ENCODE results near the gene BTN2A1. TPM values are rescaled to one million over a fixed set of nuclear protein-coding genes. Genes with fewer than 3 reads are reported as not detected.

The BTN2A1 gene
- total RNA-seq, 1 experiment from 2014 or later, result 6.4 TPM

DNA sequence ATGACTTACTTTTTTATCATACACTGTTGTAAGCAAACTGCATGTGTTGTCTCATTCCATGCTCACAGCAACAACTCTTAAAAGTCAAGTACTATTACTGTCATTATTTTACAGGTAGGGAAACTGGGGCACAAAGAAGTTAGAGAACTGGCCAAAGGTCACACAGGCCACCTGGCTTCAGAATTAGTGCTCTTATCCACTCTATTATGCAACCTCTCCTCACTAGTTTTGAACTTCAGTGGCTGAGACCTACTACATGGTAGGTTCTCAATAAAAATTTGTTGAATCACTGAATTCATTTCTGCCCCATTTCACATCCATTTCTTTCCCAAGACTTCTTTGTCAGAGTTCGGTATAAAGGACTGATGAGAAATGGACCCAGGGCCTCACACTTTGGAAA, 19.8 kb upstream of the BTN2A1 start:
- no peaks in the 10 kb centered on the region for H3K9me2 ChIP-seq (replicated peaks; ENCODE audit: insufficient read depth, low read length)
- no peaks in the 10 kb centered on the region for H3K27me3 ChIP-seq (ENCODE audit: low read length)
- 0 out of 2 replicates have a peak, but pooled peaks cover 2% of the 10 kb centered on the region for H3K36me3 ChIP-seq (ENCODE audit: insufficient read depth, low read length)
- H3K9ac ChIP-seq (ENCODE audit: low read length), result no peak overlapping the region
- no peak overlapping the region for H3K4me3 ChIP-seq (ENCODE audit: low read length)
- H3K27ac ChIP-seq (ENCODE audit: low read length), result no peak overlapping the region
- no peak overlapping the region for H2AFZ ChIP-seq (ENCODE audit: low read length)
- peaks cover 4% of the 10 kb centered on the region for H3K9me3 ChIP-seq (ENCODE audit: low read length)
- peaks cover 26% of the 10 kb centered on the region for H3K4me1 ChIP-seq (ENCODE audit: low read length)
- H4K20me1 ChIP-seq (ENCODE audit: insufficient read depth, low read depth, low read length), result no peaks in the 10 kb centered on the region
- no peak overlapping the region for H3K4me2 ChIP-seq (ENCODE audit: low read depth, low read length, poor library complexity, severe bottlenecking)
- no peak for DNase-seq
- H3K79me2 ChIP-seq (ENCODE audit: low read length), result no peaks in the 10 kb centered on the region; the same call in 1 of the 2 replicates

DNA sequence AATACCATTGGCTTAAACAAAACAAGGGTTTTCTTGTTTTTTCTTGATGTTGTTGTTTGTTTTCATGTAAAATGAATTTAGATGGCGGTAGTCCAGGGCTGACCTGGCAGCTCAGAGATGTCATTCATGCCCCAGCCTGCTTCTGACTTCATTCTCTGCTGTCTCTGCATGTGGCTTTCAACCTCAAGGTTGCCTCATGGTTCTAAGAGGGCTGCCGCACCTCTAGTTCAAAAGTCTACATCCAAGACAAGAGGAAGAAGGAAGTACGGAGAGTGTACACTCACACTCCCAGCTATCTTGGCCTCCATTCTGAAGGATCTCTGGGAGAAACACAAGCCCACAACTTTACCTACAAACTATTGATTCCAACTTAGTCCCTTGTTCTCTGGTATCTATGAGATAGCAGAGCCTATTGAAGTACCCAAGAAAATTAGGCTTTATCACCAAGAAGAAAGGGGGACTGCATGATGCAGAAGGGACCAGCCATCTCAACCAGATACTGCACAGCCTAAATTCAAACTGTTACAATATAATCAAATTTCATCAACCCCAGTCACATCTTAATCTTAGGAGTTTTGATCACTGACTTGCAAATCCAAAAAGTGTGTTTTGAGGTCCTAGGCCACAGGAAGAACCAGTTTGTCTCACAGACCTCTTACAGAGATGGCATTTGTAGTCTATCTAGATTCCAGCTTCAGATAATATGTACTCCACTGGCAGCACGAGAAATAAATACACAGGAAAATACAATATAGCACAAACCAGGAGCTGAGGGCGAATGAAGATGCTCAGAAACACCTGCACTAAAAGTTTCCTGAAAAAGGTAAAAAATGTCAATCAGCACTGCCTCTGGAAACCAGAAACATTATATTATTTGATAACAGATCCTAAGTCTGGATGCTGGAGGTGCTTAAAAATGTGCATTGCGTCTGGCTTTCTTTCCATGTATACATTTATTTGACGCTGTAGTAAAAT, 18.3 kb upstream of the BTN2A1 start:
- Histone ChIP-seq H3K27ac (ENCODE audit: low read length) (peak overlapping the region; percentile 80), H3K27me3 (ENCODE audit: low read length) (no peaks in the 10 kb centered on the region), H3K4me3 (ENCODE audit: low read length) (peak overlapping the region; percentile 80), H3K9me3 (ENCODE audit: low read length) (peaks cover 1% of the 10 kb centered on the region; the same call in 1 of the 2 replicates), H4K20me1 (ENCODE audit: insufficient read depth, low read depth, low read length) (no peaks in the 10 kb centered on the region), H3K36me3 (ENCODE audit: insufficient read depth, low read length) (no peaks in the 10 kb centered on the region), H2AFZ (ENCODE audit: low read length) (peak overlapping the region; percentile 82), H3K9ac (ENCODE audit: low read length) (peak overlapping the region; percentile 84), H3K4me2 (ENCODE audit: low read depth, low read length, poor library complexity, severe bottlenecking) (peak overlapping the region; percentile 83), H3K9me2 (replicated peaks; ENCODE audit: insufficient read depth, low read length) (no peaks in the 10 kb centered on the region), H3K79me2 (ENCODE audit: low read length) (no peaks in the 10 kb centered on the region; the same call in 1 of the 2 replicates), H3K4me1 (ENCODE audit: low read length) (peaks cover 26% of the 10 kb centered on the region)
- DNase-seq, result no peak

DNA sequence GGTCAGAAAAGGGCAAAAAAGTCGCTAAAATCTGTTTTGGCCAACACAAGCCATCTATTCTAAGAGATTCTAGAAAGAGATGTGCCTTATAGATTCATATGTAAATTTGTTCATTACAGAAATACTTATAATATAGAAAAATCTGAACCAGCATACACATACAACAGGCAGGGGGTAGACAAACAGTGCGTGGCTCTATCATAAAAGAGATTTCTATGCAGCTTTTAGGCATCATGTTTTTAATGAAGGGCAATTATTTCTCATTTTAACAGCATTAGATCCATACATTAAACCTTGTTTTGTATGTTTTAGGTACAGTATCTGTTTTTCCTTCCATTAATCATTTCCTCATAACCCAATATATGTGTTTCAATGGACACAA, 16.8 kb upstream of the BTN2A1 start:
- H2AFZ ChIP-seq (ENCODE audit: low read length), result peak overlapping the region; percentile 82
- H3K4me2 ChIP-seq (ENCODE audit: low read depth, low read length, poor library complexity, severe bottlenecking), result peak overlapping the region; percentile 83
- no peaks in the 10 kb centered on the region for H3K9me3 ChIP-seq (ENCODE audit: low read length)
- no peaks in the 10 kb centered on the region for H3K27me3 ChIP-seq (ENCODE audit: low read length)
- H4K20me1 ChIP-seq (ENCODE audit: insufficient read depth, low read depth, low read length), result no peaks in the 10 kb centered on the region
- no peaks in the 10 kb centered on the region for H3K9me2 ChIP-seq (replicated peaks; ENCODE audit: insufficient read depth, low read length)
- peaks cover 26% of the 10 kb centered on the region for H3K4me1 ChIP-seq (ENCODE audit: low read length)
- no peak for DNase-seq
- H3K4me3 ChIP-seq (ENCODE audit: low read length), result peak overlapping the region; percentile 80
- peak overlapping the region; percentile 80 for H3K27ac ChIP-seq (ENCODE audit: low read length)
- no peaks in the 10 kb centered on the region; the same call in 1 of the 2 replicates for H3K79me2 ChIP-seq (ENCODE audit: low read length)
- H3K9ac ChIP-seq (ENCODE audit: low read length), result peak overlapping the region; percentile 84
- no peaks in the 10 kb centered on the region; the same call in 1 of the 2 replicates for H3K36me3 ChIP-seq (ENCODE audit: insufficient read depth, low read length)

DNA sequence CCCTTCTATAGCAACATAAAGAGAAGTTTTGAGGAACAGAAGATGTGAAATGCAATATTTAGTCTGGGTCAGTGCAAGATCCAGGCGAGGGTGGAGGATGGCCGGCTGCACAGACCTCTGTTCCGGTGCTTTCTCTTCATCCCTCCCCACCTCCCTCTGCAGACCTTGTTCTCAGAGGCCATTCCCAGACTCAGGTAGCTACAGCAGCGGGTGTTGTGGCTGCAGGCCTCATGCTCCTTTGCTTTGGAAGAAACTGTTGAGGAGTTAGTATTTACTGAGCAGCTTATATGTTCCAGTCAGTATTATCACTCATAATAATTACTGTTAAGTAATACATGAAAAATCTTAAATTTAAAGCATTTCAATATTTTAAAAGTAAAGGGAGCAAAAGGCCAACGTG, 15.8 kb upstream of the BTN2A1 start:
- no peaks in the 10 kb centered on the region; the same call in 1 of the 2 replicates for H3K79me2 ChIP-seq (ENCODE audit: low read length)
- peak overlapping the region; percentile 84; the same call in 1 of the 2 replicates for H3K9ac ChIP-seq (ENCODE audit: low read length)
- H3K4me2 ChIP-seq (ENCODE audit: low read depth, low read length, poor library complexity, severe bottlenecking), result peak overlapping the region; percentile 83
- no peak overlapping the region for H3K27ac ChIP-seq (ENCODE audit: low read length)
- no peak for DNase-seq
- H4K20me1 ChIP-seq (ENCODE audit: insufficient read depth, low read depth, low read length), result no peaks in the 10 kb centered on the region
- no peak overlapping the region; the same call in 1 of the 2 replicates for H3K4me3 ChIP-seq (ENCODE audit: low read length)
- H3K9me3 ChIP-seq (ENCODE audit: low read length), result no peaks in the 10 kb centered on the region
- no peaks in the 10 kb centered on the region for H3K27me3 ChIP-seq (ENCODE audit: low read length)
- no peaks in the 10 kb centered on the region for H3K9me2 ChIP-seq (replicated peaks; ENCODE audit: insufficient read depth, low read length)
- peaks cover 26% of the 10 kb centered on the region for H3K4me1 ChIP-seq (ENCODE audit: low read length)
- no peaks in the 10 kb centered on the region; the same call in 1 of the 2 replicates for H3K36me3 ChIP-seq (ENCODE audit: insufficient read depth, low read length)
- no peak overlapping the region for H2AFZ ChIP-seq (ENCODE audit: low read length)

- H3K4me3 ChIP-seq (ENCODE audit: low read length), result no peak overlapping the region
- no peak overlapping the region for H3K9ac ChIP-seq (ENCODE audit: low read length)
- no peak for DNase-seq
Observed at GRCh38 chr6:26445934-26446667, 11.7 kb upstream of the BTN2A1 start.

DNA sequence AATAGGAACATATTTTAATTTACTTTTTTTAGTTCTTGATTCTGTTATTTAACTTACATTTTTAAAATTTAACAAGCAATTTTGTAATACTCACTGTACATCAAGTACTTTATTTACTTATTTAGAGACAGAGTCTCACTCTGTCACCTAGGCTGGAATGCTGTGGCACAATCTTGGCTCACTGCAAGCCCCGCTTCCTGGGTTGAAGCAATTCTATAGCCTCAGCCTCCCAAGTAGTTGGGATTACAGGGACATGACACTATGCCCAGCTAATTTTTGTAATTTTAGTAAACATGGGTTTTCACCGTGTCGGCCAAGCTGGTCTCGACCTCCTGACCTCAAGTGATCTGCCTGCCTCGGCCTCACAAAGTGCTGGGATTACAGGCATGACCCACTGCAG, 10.5 kb upstream of the BTN2A1 start:
- Histone ChIP-seq H3K27ac (ENCODE audit: low read length) (no peak overlapping the region), H3K79me2 (ENCODE audit: low read length) (no peaks in the 10 kb centered on the region), H3K4me3 (ENCODE audit: low read length) (no peak overlapping the region), H3K27me3 (ENCODE audit: low read length) (no peaks in the 10 kb centered on the region), H3K9me2 (replicated peaks; ENCODE audit: insufficient read depth, low read length) (no peaks in the 10 kb centered on the region), H3K4me2 (ENCODE audit: low read depth, low read length, poor library complexity, severe bottlenecking) (no peak overlapping the region), H3K4me1 (ENCODE audit: low read length) (no peaks in the 10 kb centered on the region), H3K9me3 (ENCODE audit: low read length) (no peaks in the 10 kb centered on the region), H2AFZ (ENCODE audit: low read length) (no peak overlapping the region), H3K9ac (ENCODE audit: low read length) (no peak overlapping the region), H3K36me3 (ENCODE audit: insufficient read depth, low read length) (no peaks in the 10 kb centered on the region; the same call in 1 of the 2 replicates), H4K20me1 (ENCODE audit: insufficient read depth, low read depth, low read length) (no peaks in the 10 kb centered on the region)
- no peak for DNase-seq

More at GRCh38 chr6:26445934-26446667, 11.7 kb upstream of the BTN2A1 start:
- Histone ChIP-seq H3K27me3 (ENCODE audit: low read length) (no peaks in the 10 kb centered on the region), H3K9me2 (replicated peaks; ENCODE audit: insufficient read depth, low read length) (no peaks in the 10 kb centered on the region), H3K9me3 (ENCODE audit: low read length) (no peaks in the 10 kb centered on the region), H3K36me3 (ENCODE audit: insufficient read depth, low read length) (no peaks in the 10 kb centered on the region; the same call in 1 of the 2 replicates), H3K4me1 (ENCODE audit: low read length) (peaks cover 9% of the 10 kb centered on the region), H2AFZ (ENCODE audit: low read length) (no peak overlapping the region), H3K79me2 (ENCODE audit: low read length) (no peaks in the 10 kb centered on the region), H3K4me2 (ENCODE audit: low read depth, low read length, poor library complexity, severe bottlenecking) (no peak overlapping the region), H3K27ac (ENCODE audit: low read length) (no peak overlapping the region), H4K20me1 (ENCODE audit: insufficient read depth, low read depth, low read length) (no peaks in the 10 kb centered on the region)

- H3K36me3 ChIP-seq (ENCODE audit: insufficient read depth, low read length), result no peaks in the 10 kb centered on the region; the same call in 1 of the 2 replicates
- DNase-seq, result no peak
- H3K4me1 ChIP-seq (ENCODE audit: low read length), result peaks cover 5% of the 10 kb centered on the region
- H3K4me3 ChIP-seq (ENCODE audit: low read length), result no peak overlapping the region
- H3K9ac ChIP-seq (ENCODE audit: low read length), result no peak overlapping the region
- no peak overlapping the region for H3K27ac ChIP-seq (ENCODE audit: low read length)
- H4K20me1 ChIP-seq (ENCODE audit: insufficient read depth, low read depth, low read length), result no peaks in the 10 kb centered on the region
- H2AFZ ChIP-seq (ENCODE audit: low read length), result no peak overlapping the region
- H3K9me2 ChIP-seq (replicated peaks; ENCODE audit: insufficient read depth, low read length), result no peaks in the 10 kb centered on the region
- no peak overlapping the region for H3K4me2 ChIP-seq (ENCODE audit: low read depth, low read length, poor library complexity, severe bottlenecking)
- H3K27me3 ChIP-seq (ENCODE audit: low read length), result no peaks in the 10 kb centered on the region
- no peaks in the 10 kb centered on the region for H3K9me3 ChIP-seq (ENCODE audit: low read length)
- no peaks in the 10 kb centered on the region for H3K79me2 ChIP-seq (ENCODE audit: low read length)
Observed at GRCh38 chr6:26450240-26450639, 7.5 kb upstream of the BTN2A1 start.
